ENCODE results near the gene FAM107B.

GRCh38 chr10:14821635-14822375 is 47.1 kb upstream of the FAM107B start:
- TF ChIP-seq CTCF (IDR thresholded peaks at IDR 0.05; ENCODE audit: low read depth, low read length, missing input control) (no peak), TAF1 (conservative IDR thresholded peaks at IDR 0.05) (no peak)
